ENCODE measurements around the gene VPS51. TPM values are rescaled to one million over a fixed set of nuclear protein-coding genes. Genes with fewer than 3 reads are reported as not detected.
A peak's percentile ranks its signal among the peaks of the same experiment; 100 is the strongest.

Gene VPS51
- total and polyA plus RNA-seq, 9 of the 15 experiments (the other 6 are each of a cell fraction or from before 2014, with no cell fraction given): 1.8 to 143 (median 46.8) TPM

DNA sequence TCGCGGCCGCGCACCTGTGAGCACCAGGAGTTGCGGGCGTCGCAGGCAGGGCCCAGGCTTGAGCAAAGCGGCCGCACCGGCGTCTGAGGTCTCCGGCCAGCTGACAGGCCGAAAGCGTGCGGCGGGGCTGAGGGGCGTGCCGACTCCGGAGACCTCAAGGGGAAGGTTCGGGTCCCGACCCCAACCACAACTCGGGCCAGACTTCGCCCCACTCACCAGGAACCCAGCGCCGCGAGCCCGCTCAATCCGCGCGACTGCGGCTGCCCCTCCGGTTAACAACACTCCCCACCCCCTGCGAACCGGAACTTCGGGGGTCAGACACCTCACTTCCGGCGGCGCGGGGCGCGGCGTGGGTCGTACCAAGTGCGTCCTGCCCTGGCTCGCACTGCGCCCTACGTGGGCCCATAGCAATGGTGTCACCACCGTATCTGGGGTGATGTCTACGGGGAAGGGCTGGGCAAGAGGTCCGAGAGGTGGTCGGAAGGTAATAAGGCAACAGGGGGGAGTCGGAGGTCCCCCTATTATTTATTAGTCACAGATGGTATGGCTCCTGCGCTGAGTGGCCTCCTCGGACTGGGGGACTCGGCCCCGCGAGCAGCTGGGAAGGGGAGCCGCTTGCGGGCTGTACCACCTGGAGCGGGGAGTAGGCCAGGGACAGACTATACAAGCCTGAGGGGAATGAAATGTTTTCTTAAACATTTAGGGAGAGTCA, 38.4 kb downstream of the VPS51 start, which contains the start of gene SYVN1:
Gene SYVN1 (minus strand): TSS at position 280 of the 712 bp plus-strand sequence. CDS start 918 bp downstream, outside the sequence.
- peak within 1 kb of the TSS; percentile 98 to 99 for H3K9ac ChIP-seq (ENCODE audit: insufficient read depth in 1 of 2, low read depth in 2 of 2, low read length in 2 of 2)
- peaks cover 41% of the 10 kb centered on the region for H3K79me2 ChIP-seq (ENCODE audit: control insufficient read depth, insufficient read depth, low read length)
- H3K9me1 ChIP-seq (ENCODE audit: control insufficient read depth, insufficient read depth, low read length): peaks cover 4% of the 10 kb centered on the region
- in situ Hi-C loops (cut with MboI): no loop called here
- BruUV-seq (replicated peaks): no TSS peak
- H3K4me2 ChIP-seq (ENCODE audit: insufficient read depth, low read length): peak within 1 kb of the TSS; percentile 98
- ChIA-PET POLR2A (interaction anchor here (0.6 to 8.4 kb wide), 25 partner anchors 9 to 365 kb away, joined by 3 to 182 read pairs (median 5); partner anchors contain the start of genes CAPN1, FAU, MALAT1 and MRPL49), CTCF (ENCODE audit: low intra/inter-chr PET ratio) (interaction anchor here (0.6 kb wide), 1 partner anchor 47 kb away, joined by 3 read pairs; no protein-coding TSS in a partner anchor)
- H4K20me1 ChIP-seq (replicated peaks; ENCODE audit: control insufficient read depth, insufficient read depth, low read length): peaks cover 7% of the 10 kb centered on the region; the same call in 1 of the 2 replicates
- H3K4me3 ChIP-seq: peak within 1 kb of the TSS; percentile 96
- peaks cover 37% of the 10 kb centered on the region for H3K36me3 ChIP-seq (ENCODE audit: control insufficient read depth, insufficient read depth, low read length)
- H3K27ac ChIP-seq (ENCODE audit: extremely low read depth, low read depth, low read length): peak within 1 kb of the TSS; percentile 98
- no peaks in the 10 kb centered on the region for H3K9me3 ChIP-seq (replicated peaks; ENCODE audit: control insufficient read depth, insufficient read depth, low read depth, low read length)
- H3K27me3 ChIP-seq (ENCODE audit: control insufficient read depth in 2 of 2, insufficient read depth in 2 of 2, low read length in 2 of 2): no peaks in the 10 kb centered on the region; a peak in 1 of 5 replicates
- ATAC-seq (peak; percentile 85), DNase-seq (ENCODE audit: extremely low read depth in 1 of 4, low spot score in 3 of 4) (peak; percentile 91 to 94 (median 92)), FAIRE-seq (no peak)
- WGBS (ENCODE audit: insufficient coverage, low coverage, missing lambda C conversion rate): under 1% methylated on average over 52 of the region's 60 CpGs
- intact Hi-C loops (cut with micrococcal nuclease): loop anchor here (2.0 kb wide), 2 partner anchors 34 to 46 kb away; partner anchors contain the start of gene CAPN1
- H2AFZ ChIP-seq (ENCODE audit: low read depth, low read length): peak within 1 kb of the TSS; percentile 94
- peaks cover 21 to 49% of the 10 kb centered on the region in 2 experiments; a peak in 4 of 5 replicates for H3K4me1 ChIP-seq (replicated peaks in 1 of 2; ENCODE audit: control insufficient read depth in 2 of 2, insufficient read depth in 2 of 2, low read length in 2 of 2)
- TF ChIP-seq ZFX (CRISPR knock-in tag; IDR thresholded peaks at IDR 0.05) (peak; percentile 94), FOXP1 (CRISPR knock-in tag; IDR thresholded peaks at IDR 0.05) (0 out of 2 replicates have a peak, but pooled peaks have one; percentile 5), ATF7 (IDR thresholded peaks at IDR 0.05) (peak; percentile 100), CREM (IDR thresholded peaks at IDR 0.05; ENCODE audit: low read depth) (peak; percentile 94), ZNF584 (CRISPR knock-in tag; IDR thresholded peaks at IDR 0.05; ENCODE audit: low read depth) (no peak), SMAD2 (IDR thresholded peaks at IDR 0.05; ENCODE audit: low read depth, low read length) (no peak), ZNF780A (CRISPR knock-in tag; IDR thresholded peaks at IDR 0.05) (peak; percentile 75; the same call in 1 of the 2 replicates), SREBF1 (IDR thresholded peaks at IDR 0.05; ENCODE audit: borderline replicate concordance, low read depth, low read length) (peak; percentile 92; the same call in 1 of the 2 replicates), KDM5B (IDR thresholded peaks at IDR 0.05; ENCODE audit: insufficient replicate concordance, low read depth, low read length) (peak; percentile 74), XRCC4 (IDR thresholded peaks at IDR 0.05; ENCODE audit: extremely low read depth, insufficient read depth, insufficient read length) (no peak), EP300 (IDR thresholded peaks at IDR 0.05; ENCODE audit: low read length) (peak; percentile 32; the same call in 1 of the 2 replicates), POLR2H (tag; IDR thresholded peaks at IDR 0.05; ENCODE audit: low read depth) (peak; percentile 92), ZNF668 (CRISPR knock-in tag; IDR thresholded peaks at IDR 0.05) (no peak), BRD4 (IDR thresholded peaks at IDR 0.05) (peak; percentile 88; the same call in 1 of the 2 replicates), ILK (tag; IDR thresholded peaks at IDR 0.05; ENCODE audit: borderline replicate concordance, low read depth) (no peak), JUND (IDR thresholded peaks at IDR 0.05; ENCODE audit: borderline replicate concordance, low read depth, low read length) (peak; percentile 94), JUND (tag; IDR thresholded peaks at IDR 0.05; ENCODE audit: borderline replicate concordance, low read depth, low read length) (peak; percentile 45; the same call in 1 of the 3 replicates), HMGN3 (IDR thresholded peaks at IDR 0.05; ENCODE audit: borderline replicate concordance, extremely low read depth, insufficient read length, low read depth, low read length) (peak; percentile 80), NR2C1 (IDR thresholded peaks at IDR 0.05) (peak; percentile 88), NR2C1 (tag; IDR thresholded peaks at IDR 0.05) (peak; percentile 84)
- TF ChIP-seq, protein P1, sequence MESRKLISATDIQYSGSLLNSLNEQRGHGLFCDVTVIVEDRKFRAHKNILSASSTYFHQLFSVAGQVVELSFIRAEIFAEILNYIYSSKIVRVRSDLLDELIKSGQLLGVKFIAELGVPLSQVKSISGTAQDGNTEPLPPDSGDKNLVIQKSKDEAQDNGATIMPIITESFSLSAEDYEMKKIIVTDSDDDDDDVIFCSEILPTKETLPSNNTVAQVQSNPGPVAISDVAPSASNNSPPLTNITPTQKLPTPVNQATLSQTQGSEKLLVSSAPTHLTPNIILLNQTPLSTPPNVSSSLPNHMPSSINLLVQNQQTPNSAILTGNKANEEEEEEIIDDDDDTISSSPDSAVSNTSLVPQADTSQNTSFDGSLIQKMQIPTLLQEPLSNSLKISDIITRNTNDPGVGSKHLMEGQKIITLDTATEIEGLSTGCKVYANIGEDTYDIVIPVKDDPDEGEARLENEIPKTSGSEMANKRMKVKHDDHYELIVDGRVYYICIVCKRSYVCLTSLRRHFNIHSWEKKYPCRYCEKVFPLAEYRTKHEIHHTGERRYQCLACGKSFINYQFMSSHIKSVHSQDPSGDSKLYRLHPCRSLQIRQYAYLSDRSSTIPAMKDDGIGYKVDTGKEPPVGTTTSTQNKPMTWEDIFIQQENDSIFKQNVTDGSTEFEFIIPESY (CRISPR knock-in tag; IDR thresholded peaks at IDR 0.05): peak; percentile 11; the same call in 1 of the 2 replicates

Measured in K562 (cell line).